ENCODE measurements around the gene HSP90AB1.
A peak's percentile ranks its signal among the peaks of the same experiment; 100 is the strongest.

Gene HSP90AB1

GRCh38 chr6:44235891-44236516 lies 10.9 kb upstream of the HSP90AB1 start:
- no peak for DNase-seq

GRCh38 chr6:44237021-44237812 lies 9.7 kb upstream of the HSP90AB1 start:
- no peak for DNase-seq

GRCh38 chr6:44237813-44238433 lies 9.0 kb upstream of the HSP90AB1 start:
- no peak for DNase-seq

- DNase-seq = no peak
These were observed 8.1 kb upstream of the HSP90AB1 start for GRCh38 chr6:44238687-44239350.

- no peak for DNase-seq
These were observed 3.6 kb upstream of the HSP90AB1 start for GRCh38 chr6:44243345-44243744.

GRCh38 chr6:44245391-44245911 lies 1.4 kb upstream of the HSP90AB1 start:
- DNase-seq = no peak

GRCh38 chr6:44245912-44246662 lies 814 bp upstream of the HSP90AB1 start:
- peak; percentile 42 for DNase-seq

GRCh38 chr6:44247338-44248302 lies 719 bp downstream of the HSP90AB1 start:
- no peak for DNase-seq

GRCh38 chr6:44248579-44248978 lies 1.7 kb downstream of the HSP90AB1 start:
- DNase-seq = no peak

- no peak for DNase-seq
These were observed 2.3 kb downstream of the HSP90AB1 start for GRCh38 chr6:44249082-44249748.

- no peak for DNase-seq
These were observed 3.3 kb downstream of the HSP90AB1 start for GRCh38 chr6:44250067-44250717.

- no peak for DNase-seq
These were observed 3.8 kb downstream of the HSP90AB1 start for GRCh38 chr6:44250718-44251123.

- no peak for DNase-seq
These were observed 4.9 kb downstream of the HSP90AB1 start for GRCh38 chr6:44251576-44252524.

GRCh38 chr6:44253307-44254101 lies 6.6 kb downstream of the HSP90AB1 start:
- no peak for DNase-seq

GRCh38 chr6:44254191-44255104 lies 7.5 kb downstream of the HSP90AB1 start:
- DNase-seq = no peak

GRCh38 chr6:44255105-44255808 lies 8.4 kb downstream of the HSP90AB1 start:
- no peak for DNase-seq

Data from NCI-H1417 treated with DMSO at 0.1 percent for 48 hours (cell line).